AG04450 (cell line): Measurements from ENCODE around the gene NELFB. TPM values are rescaled to one million over a fixed set of nuclear protein-coding genes. Genes with fewer than 3 reads are reported as not detected.

Experiments
- CTCF ChIA-PET: fragments of 300-600, 350-600 bp; formaldehyde crosslinking; extraction: SDS; loops from one replicate; lab custom pipeline; 2022; ENCODE audit warnings: antibody characterized with exemption, inconsistent platforms; lab: Charles Lee
- POLR2A ChIA-PET: fragments of 350-600 bp; formaldehyde crosslinking; extraction: SDS; loops from one replicate; lab custom pipeline; 2021; ENCODE audit warnings: antibody characterized with exemption, inconsistent platforms; lab: Yijun Ruan, JAX
- DNase-seq: peaks from one replicate; pipeline ENCODE4 v3.0.0-alpha.2; 2011; ENCODE audit warnings: low read depth, low spot score
- H3K27ac ChIP-seq: one replicate; pipeline ENCODE4 v1.5.1; 2012; ENCODE audit warnings: low read depth, low read length, control low read depth
- H3K27me3 ChIP-seq: one replicate; pipeline ENCODE4 v1.6.0; 2012; ENCODE audit warnings: low read length; ENCODE audit not compliant: control insufficient read depth, insufficient read depth
- H3K4me3 ChIP-seq: 2 replicates; pipeline ENCODE4 v1.5.1; 2011; ENCODE audit warnings: mild to moderate bottlenecking, low read depth, low read length, control low read depth
- H3K9me3 ChIP-seq: 2 replicates; pipeline ENCODE4 v1.5.1; 2012; ENCODE audit warnings: low read length; ENCODE audit not compliant: control insufficient read depth, insufficient read depth
- polyA plus RNA-seq: library from polyadenylated mRNA; depleted of rRNA; stranded (reverse); fragments of >200 nt; gene quantifications from 2 replicates; pipeline ENCODE4 v1.2.3, GENCODE V29; 2011
- TF ChIP-seq, protein P1 (sequence below): IDR thresholded peaks from 2 replicates; pipeline ENCODE4 v1.5.1; 2011; ENCODE audit warnings: low read depth, low read length, control low read depth, inconsistent platforms

The NELFB gene
- polyA plus RNA-seq, 1 experiment: 27.1 TPM

DNA sequence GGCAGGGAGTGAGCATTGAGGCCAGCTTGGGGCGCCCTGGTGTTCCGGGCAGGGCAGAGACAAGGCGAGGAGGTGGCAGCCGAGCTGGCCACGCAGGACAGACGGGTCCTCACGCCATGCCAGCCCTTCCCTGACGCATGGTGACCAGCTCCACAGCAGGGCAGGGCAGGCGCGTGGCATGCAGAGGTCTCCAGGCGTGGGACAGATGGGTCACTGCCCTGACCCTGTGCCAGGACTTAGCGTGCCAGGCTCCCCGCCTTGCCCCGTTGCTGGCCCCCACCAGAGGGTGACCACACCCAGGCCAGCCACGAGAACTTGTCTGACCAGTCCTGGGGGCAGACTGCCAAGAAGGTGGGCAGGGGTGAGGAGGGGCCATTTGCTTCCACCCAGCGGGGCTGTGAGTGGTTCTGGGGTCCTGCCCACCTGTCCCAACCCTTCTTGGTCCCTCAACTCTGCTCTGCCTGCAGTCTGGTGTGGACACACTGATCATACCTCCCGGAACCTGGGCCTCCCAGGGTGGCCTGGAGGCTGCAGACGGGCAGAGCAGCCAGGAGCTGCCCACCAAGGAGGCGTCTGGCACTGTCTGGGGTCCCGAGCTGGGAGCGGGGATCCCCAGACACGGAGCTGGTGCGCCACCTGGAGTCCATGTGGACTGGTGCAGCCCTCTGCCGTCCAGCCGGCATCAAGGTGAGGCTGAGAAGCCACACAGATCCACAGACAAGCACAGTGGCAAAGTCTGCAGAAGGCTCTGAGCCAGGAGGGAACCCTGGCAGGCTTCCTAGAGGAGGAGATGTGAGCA, 27.9 kb upstream of the NELFB start, which contains the start of gene RNF224:
RNF224 (plus strand) TSS at position 449 of the 799 bp plus-strand sequence. CDS start 834 bp downstream, outside the sequence.
- H3K27ac ChIP-seq: no peak within 1 kb of the TSS
- POLR2A ChIA-PET: interaction anchor here (0.8 to 1.8 kb wide), 4 partner anchors 13 to 140 kb away, joined by 3 to 7 read pairs (median 4); partner anchors contain the start of genes MAN1B1 and TUBB4B

DNA sequence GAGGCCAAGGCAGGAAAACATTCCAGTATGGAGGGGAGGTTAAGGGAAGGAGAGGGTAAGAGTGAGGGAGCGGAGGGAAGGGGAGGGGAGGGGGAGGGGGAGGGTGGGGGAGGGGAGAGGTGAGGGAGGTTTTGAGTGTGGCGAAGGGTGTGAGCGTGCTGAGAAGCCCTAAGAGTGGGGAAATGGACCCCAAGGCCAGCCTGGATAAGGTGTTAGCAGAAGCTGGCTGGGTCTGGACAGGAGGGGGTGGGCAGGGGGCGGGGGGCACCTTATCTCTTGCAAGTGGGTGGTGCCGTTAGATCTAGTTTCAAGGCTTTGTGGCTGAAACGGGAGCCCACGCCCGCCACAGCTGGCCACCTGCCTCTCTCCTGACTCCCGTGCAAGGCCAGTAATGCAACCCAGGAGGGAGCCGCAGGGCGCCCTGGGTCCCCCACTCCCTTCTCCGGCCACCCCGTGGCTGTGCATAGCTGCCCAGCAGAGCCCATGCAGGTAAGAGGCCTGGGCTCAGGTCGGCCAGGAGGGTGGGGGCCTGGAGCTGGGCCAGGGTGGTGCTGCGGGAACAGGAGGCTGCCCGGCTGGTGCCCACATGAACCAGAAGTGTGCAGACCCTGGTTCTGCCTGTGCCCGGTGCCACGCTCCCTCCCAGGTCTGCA, 27.1 kb upstream of the NELFB start:
- H3K9me3 ChIP-seq: no peaks in the 10 kb centered on the region; the same call in 1 of the 2 replicates
- H3K4me3 ChIP-seq: no peak overlapping the region
- H3K27ac ChIP-seq: no peak overlapping the region
- ChIA-PET CTCF (interaction anchor here (0.7 to 2.4 kb wide), 9 partner anchors 9 to 199 kb away, joined by 3 to 14 read pairs (median 5); no protein-coding TSS in a partner anchor), POLR2A (interaction anchor here (0.8 to 1.8 kb wide), 4 partner anchors 12 to 141 kb away, joined by 3 to 7 read pairs (median 4); partner anchors contain the start of genes MAN1B1 and TUBB4B)
- TF ChIP-seq, protein P1, sequence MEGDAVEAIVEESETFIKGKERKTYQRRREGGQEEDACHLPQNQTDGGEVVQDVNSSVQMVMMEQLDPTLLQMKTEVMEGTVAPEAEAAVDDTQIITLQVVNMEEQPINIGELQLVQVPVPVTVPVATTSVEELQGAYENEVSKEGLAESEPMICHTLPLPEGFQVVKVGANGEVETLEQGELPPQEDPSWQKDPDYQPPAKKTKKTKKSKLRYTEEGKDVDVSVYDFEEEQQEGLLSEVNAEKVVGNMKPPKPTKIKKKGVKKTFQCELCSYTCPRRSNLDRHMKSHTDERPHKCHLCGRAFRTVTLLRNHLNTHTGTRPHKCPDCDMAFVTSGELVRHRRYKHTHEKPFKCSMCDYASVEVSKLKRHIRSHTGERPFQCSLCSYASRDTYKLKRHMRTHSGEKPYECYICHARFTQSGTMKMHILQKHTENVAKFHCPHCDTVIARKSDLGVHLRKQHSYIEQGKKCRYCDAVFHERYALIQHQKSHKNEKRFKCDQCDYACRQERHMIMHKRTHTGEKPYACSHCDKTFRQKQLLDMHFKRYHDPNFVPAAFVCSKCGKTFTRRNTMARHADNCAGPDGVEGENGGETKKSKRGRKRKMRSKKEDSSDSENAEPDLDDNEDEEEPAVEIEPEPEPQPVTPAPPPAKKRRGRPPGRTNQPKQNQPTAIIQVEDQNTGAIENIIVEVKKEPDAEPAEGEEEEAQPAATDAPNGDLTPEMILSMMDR: no peak
- no peak for DNase-seq
- H3K27me3 ChIP-seq: no peaks in the 10 kb centered on the region

More for the DNA sequence above, 27.9 kb upstream of the NELFB start, which contains the start of gene RNF224:
- Histone ChIP-seq H3K9me3 (no peaks in the 10 kb centered on the region; the same call in 1 of the 2 replicates), H3K27me3 (no peaks in the 10 kb centered on the region), H3K4me3 (no peak within 1 kb of the TSS)
- DNase-seq: peak; percentile 38
- CTCF ChIA-PET: interaction anchor here (0.6 to 2.4 kb wide), 12 partner anchors 9 to 199 kb away, joined by 3 to 14 read pairs (median 4); no protein-coding TSS in a partner anchor
- TF ChIP-seq, protein P1: peak; percentile 85

DNA sequence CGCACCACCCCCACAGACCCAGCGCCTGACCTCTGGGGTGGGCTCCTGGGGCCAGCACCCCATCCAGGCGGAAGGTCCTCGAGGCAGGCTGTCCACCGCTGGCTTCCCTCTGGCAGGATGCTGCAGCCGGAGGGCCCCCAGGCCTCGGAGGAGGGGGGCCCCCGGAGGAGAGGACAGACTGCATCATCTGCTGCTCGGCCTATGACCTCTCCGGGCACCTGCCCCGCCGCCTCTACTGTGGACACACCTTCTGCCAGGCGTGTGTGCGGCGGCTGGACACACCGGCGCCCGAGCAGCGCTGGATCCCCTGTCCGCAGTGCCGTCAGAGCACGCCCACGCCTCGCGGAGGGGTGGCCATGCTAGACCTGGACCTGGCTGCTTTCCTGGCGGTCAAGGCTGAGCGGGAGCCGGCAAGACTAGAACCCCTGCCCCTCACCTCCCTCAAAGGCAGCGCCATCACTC, 26.6 kb upstream of the NELFB start:
- Histone ChIP-seq H3K27ac (no peak overlapping the region), H3K27me3 (no peaks in the 10 kb centered on the region), H3K4me3 (no peak overlapping the region), H3K9me3 (no peaks in the 10 kb centered on the region; the same call in 1 of the 2 replicates)
- no peak for DNase-seq
- CTCF ChIA-PET: interaction anchor here (1.2 to 2.4 kb wide), 5 partner anchors 8 to 200 kb away, joined by 3 to 14 read pairs (median 8); no protein-coding TSS in a partner anchor
- POLR2A ChIA-PET: interaction anchor here (1.8 kb wide), 1 partner anchor 12 kb away, joined by 7 read pairs; the partner anchor contains the start of gene TUBB4B
- TF ChIP-seq, protein P1: no peak

GRCh38 chr9:137228968-137229896, 25.9 kb upstream of the NELFB start:
- ChIA-PET CTCF (interaction anchor here (0.5 to 0.6 kb wide), 2 partner anchors 73 to 182 kb away, joined by 3 read pairs; no protein-coding TSS in a partner anchor), POLR2A (interaction anchor here (0.6 to 1.9 kb wide), 2 partner anchors 12 to 24 kb away, joined by 3 to 7 read pairs; partner anchors contain the start of gene TUBB4B)
- Histone ChIP-seq H3K27me3 (no peaks in the 10 kb centered on the region), H3K9me3 (no peaks in the 10 kb centered on the region; the same call in 1 of the 2 replicates), H3K27ac (no peak overlapping the region), H3K4me3 (no peak overlapping the region)
- TF ChIP-seq, protein P1: no peak
- DNase-seq: no peak
